SK-N-MC (cell line): ENCODE measurements around the gene NPNT.

Experiments
- EZH2 ChIP-seq: fragments of 200-600 bp; sonication (generic); IDR thresholded peaks from one replicate; pipeline ENCODE4 v1.6.1; 2017; ENCODE audit warnings: antibody characterized with exemption
- POLR2AphosphoS5 ChIP-seq: IDR thresholded peaks from 2 replicates; pipeline ENCODE4 v1.6.1; 2012; ENCODE audit warnings: mild to moderate bottlenecking, low read depth, low read length, borderline replicate concordance

GRCh38 chr4:105943234-105943633 lies 48.0 kb downstream of the NPNT start:
- TF ChIP-seq POLR2AphosphoS5 (no peak), EZH2 (no peak)
